Measurements from ENCODE around the gene FAR2.

The FAR2 gene

DNA sequence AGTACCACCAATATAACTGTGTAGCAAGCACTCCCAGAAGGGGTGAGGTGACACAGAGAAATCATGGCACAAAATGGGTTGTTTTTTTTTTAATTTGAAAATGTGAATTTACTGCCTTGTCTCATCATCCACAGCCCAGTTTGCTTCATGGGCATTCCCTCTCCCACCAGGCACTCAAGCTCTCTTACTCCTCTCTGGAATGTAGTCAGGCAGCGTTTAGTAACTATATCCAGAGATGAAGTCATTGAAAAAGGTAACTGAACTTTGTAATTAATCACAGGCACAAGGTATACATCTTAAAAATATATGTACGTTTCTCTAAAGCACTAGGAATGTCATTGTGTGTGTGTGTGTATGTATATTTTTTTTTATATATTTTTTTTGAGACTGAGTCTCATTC lies 91.4 kb downstream of the FAR2 start:
- Histone ChIP-seq H3K9me3 (no peaks in the 10 kb centered on the region), H3K27ac (peak overlapping the region; percentile 86), H3K4me3 (ENCODE audit: low read depth in 1 of 2, low read length in 1 of 2) (no peak overlapping the region), H3K36me3 (no peaks in the 10 kb centered on the region), H3K4me1 (ENCODE audit: control insufficient read depth in 1 of 2, insufficient read depth in 1 of 2, low read depth in 1 of 2, low read length in 1 of 2) (peaks cover 35 to 37% of the 10 kb centered on the region in 2 experiments), H3K27me3 (no peaks in the 10 kb centered on the region)
- TF ChIP-seq, protein P1, sequence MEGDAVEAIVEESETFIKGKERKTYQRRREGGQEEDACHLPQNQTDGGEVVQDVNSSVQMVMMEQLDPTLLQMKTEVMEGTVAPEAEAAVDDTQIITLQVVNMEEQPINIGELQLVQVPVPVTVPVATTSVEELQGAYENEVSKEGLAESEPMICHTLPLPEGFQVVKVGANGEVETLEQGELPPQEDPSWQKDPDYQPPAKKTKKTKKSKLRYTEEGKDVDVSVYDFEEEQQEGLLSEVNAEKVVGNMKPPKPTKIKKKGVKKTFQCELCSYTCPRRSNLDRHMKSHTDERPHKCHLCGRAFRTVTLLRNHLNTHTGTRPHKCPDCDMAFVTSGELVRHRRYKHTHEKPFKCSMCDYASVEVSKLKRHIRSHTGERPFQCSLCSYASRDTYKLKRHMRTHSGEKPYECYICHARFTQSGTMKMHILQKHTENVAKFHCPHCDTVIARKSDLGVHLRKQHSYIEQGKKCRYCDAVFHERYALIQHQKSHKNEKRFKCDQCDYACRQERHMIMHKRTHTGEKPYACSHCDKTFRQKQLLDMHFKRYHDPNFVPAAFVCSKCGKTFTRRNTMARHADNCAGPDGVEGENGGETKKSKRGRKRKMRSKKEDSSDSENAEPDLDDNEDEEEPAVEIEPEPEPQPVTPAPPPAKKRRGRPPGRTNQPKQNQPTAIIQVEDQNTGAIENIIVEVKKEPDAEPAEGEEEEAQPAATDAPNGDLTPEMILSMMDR (IDR thresholded peaks at IDR 0.05): no peak

DNA sequence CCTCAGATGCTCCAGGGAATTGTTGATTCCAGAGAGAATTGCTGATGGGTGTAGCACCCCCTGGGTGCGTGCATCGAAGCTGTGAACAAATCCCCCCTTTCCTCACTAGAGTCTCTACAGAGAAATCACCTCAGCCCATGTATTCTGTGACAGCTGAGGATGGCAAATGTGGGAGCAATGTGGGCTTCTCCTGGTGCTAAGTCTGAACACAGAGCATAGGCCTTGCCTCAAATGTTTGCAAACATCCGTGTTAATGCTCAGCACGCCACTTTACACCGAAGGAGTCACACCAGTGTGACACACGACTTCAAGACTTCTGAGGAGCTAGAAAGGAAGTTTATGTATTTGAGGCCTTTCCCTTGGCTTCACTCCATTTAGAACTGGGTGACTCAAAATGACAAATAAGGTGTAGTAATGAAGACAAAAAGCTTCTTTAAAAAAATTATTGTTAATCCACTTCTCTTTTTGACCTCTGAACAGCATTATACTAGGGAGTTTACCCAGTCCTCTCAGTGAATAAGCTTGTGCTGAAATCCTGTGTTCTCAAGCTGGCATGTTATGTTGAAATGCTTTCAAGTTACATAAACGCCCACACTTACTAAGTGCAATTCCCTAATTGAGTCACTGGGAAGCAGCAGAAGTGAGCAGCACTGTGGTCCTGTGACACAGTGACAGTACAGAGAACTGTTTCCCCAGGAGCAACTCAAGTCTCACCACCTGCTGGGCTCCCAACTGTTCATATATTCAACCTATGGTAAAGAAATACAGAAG lies 92.9 kb downstream of the FAR2 start:
- no peaks in the 10 kb centered on the region for H3K9me3 ChIP-seq
- peaks cover 38 to 41% of the 10 kb centered on the region in 2 experiments for H3K4me1 ChIP-seq (ENCODE audit: control insufficient read depth in 1 of 2, insufficient read depth in 1 of 2, low read depth in 1 of 2, low read length in 1 of 2)
- no peak overlapping the region for H3K4me3 ChIP-seq (ENCODE audit: low read depth in 1 of 2, low read length in 1 of 2)
- H3K27me3 ChIP-seq: no peaks in the 10 kb centered on the region
- H3K36me3 ChIP-seq: no peaks in the 10 kb centered on the region
- H3K27ac ChIP-seq: peak overlapping the region; percentile 86
- TF ChIP-seq, protein P1 (IDR thresholded peaks at IDR 0.05): no peak

DNA sequence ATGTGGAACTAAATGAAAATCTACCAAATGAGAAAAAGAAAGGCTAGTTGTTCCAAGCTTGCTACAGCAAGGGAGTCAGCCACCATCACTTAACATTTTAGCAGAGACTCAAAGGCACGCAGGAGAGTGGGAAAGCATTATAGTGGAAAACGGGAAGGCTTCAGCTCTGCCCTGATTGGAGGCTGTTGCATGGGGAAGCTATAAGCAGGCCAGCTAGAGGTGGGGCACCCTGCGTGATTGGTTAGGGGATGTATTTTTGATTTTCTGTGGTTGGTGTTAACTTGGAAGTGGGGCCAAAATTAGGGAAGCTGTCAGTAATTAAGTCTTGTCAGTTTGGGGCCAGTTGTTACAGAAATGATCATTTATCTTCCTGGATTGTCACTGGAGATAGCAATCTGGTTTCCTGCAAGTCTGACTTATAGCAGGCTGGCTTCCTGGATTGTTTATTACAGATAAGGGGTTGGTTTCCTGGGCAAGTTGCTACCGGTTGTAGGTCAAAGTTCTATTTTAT lies 93.9 kb downstream of the FAR2 start:
- H3K36me3 ChIP-seq: no peaks in the 10 kb centered on the region

DNA sequence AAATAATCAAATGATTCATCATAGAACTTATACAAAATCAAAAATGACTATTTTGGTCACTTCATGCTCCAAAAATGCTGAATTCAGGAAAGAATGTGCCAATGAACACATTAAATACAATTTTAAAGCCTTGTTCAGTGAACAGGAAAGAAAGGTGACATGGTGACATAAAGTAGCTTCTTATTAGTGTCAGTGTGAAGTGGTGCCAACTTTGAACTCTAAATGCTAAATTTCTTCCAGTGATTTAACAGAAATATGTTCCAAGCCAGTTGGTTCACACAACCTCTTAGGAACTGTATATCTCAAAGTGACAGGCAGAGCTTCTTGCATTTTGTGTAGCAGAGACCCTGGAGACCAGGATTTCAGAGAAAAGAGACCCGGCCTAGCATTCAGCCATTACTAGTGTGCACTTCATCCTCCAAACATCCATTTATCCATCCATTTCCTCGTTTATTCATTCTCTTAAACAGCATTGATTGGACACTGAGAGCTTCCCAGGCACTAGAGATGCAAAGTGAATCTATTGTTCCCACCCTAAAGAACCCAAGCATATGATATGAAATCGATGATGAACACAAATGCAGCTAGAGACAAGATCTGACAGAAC lies 95.2 kb downstream of the FAR2 start:
- Histone ChIP-seq H3K27me3 (no peaks in the 10 kb centered on the region), H3K9me3 (no peaks in the 10 kb centered on the region), H3K27ac (peak overlapping the region; percentile 86), H3K36me3 (no peaks in the 10 kb centered on the region), H3K4me1 (ENCODE audit: control insufficient read depth in 1 of 2, insufficient read depth in 1 of 2, low read depth in 1 of 2, low read length in 1 of 2) (peaks cover 43 to 52% of the 10 kb centered on the region in 2 experiments), H3K4me3 (ENCODE audit: low read depth in 1 of 2, low read length in 1 of 2) (no peak overlapping the region)
- TF ChIP-seq, protein P1 (IDR thresholded peaks at IDR 0.05): no peak

More for the DNA sequence above, 93.9 kb downstream of the FAR2 start:
- Histone ChIP-seq H3K27ac (peak overlapping the region; percentile 86), H3K4me1 (ENCODE audit: control insufficient read depth in 1 of 2, insufficient read depth in 1 of 2, low read depth in 1 of 2, low read length in 1 of 2) (peaks cover 43 to 51% of the 10 kb centered on the region in 2 experiments), H3K9me3 (no peaks in the 10 kb centered on the region), H3K27me3 (no peaks in the 10 kb centered on the region), H3K4me3 (ENCODE audit: low read depth in 1 of 2, low read length in 1 of 2) (no peak overlapping the region)
- TF ChIP-seq, protein P1 (IDR thresholded peaks at IDR 0.05): no peak

DNA sequence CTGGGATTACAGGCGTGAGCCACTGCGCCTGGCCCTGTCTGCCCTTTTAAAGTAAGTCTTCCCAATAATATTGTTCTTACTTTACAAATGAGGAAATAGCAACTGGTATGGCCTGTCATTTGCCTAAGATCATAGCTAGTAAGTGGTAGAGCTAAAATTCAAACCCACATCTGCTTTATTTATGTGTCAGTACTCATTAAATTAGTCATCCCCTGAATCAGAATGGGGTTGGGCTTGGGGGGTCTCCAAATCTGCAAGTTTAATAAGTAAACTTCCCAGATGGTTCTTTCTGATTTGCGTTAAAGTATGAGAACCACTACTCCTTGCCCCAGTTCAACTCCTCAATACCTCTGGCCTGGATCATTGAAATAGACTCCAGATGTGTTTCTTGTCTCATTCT lies 96.2 kb downstream of the FAR2 start:
- H3K4me1 ChIP-seq (ENCODE audit: control insufficient read depth in 1 of 2, insufficient read depth in 1 of 2, low read depth in 1 of 2, low read length in 1 of 2): peaks cover 43 to 52% of the 10 kb centered on the region in 2 experiments
- no peaks in the 10 kb centered on the region for H3K9me3 ChIP-seq
- H3K4me3 ChIP-seq (ENCODE audit: low read depth in 1 of 2, low read length in 1 of 2): no peak overlapping the region
- H3K27ac ChIP-seq: peak overlapping the region; percentile 15
- TF ChIP-seq, protein P1 (IDR thresholded peaks at IDR 0.05): no peak
- no peaks in the 10 kb centered on the region for H3K36me3 ChIP-seq
- no peaks in the 10 kb centered on the region for H3K27me3 ChIP-seq

Data from neutrophil (primary cell).